PC-3 (cell line): ENCODE data around the gene JDP2. TPM values are rescaled to one million over a fixed set of nuclear protein-coding genes. Genes with fewer than 3 reads are reported as not detected.

Experiments
- ATAC-seq: fragments of 200-7000 bp; cut with Tn5 transposase; 2 replicates; pipeline ENCODE4 v1.9.1; 2020; ENCODE audit warnings: mild to moderate bottlenecking, moderate library complexity
- BruUV-seq: library from RNA; stranded (reverse); fragments of 400-500 nt; replicated peaks from 2 replicates; lab custom pipeline; 2021; lab: Mats Ljungman, UMichigan
- CTCF ChIA-PET: fragments of 300-600 bp; sonication (Branson Sonifier 250); formaldehyde crosslinking; loops from one replicate; lab custom pipeline; 2022; ENCODE audit warnings: antibody characterized with exemption; lab: Charles Lee
- POLR2A ChIA-PET: fragments of 300-600 bp; sonication (Branson Sonifier 250); formaldehyde crosslinking; loops from one replicate; lab custom pipeline; 2022; ENCODE audit warnings: antibody characterized with exemption; ENCODE audit not compliant: unreplicated experiment; lab: Charles Lee
- DNase-seq: peaks from one replicate; pipeline ENCODE4 v3.0.0-alpha.2; 2015
- H2AFZ ChIP-seq: fragments of 300-600 bp; sonication (generic); 2 replicates; pipeline ENCODE4 v1.6.0; 2016; ENCODE audit warnings: antibody characterized with exemption, low read length
- H3F3A ChIP-seq: fragments of 300-600 bp; sonication (generic); one replicate; pipeline ENCODE4 v1.6.0; 2017; ENCODE audit warnings: antibody characterized with exemption, low read length, control low read depth, mild to moderate bottlenecking; ENCODE audit not compliant: unreplicated experiment
- H3K27ac ChIP-seq: fragments of 300-600 bp; sonication (generic); 2 replicates; pipeline ENCODE4 v1.5.1; 2016; ENCODE audit warnings: mild to moderate bottlenecking, low read length
- H3K27me3 ChIP-seq: fragments of 300-600 bp; sonication (generic); 2 replicates; pipeline ENCODE4 v1.6.1; 2016; ENCODE audit warnings: low read length, mixed read lengths
- H3K36me3 ChIP-seq: fragments of 300-600 bp; sonication (generic); 2 replicates; pipeline ENCODE4 v1.6.1; 2016; ENCODE audit warnings: low read depth, mixed run types, low read length, mixed read lengths
- H3K4me1 ChIP-seq: fragments of 300-600 bp; sonication (generic); 2 replicates; pipeline ENCODE4 v1.5.1; 2016; ENCODE audit warnings: low read length; ENCODE audit not compliant: insufficient read depth
- H3K4me2 ChIP-seq: fragments of 300-600 bp; sonication (generic); 2 replicates; pipeline ENCODE4 v1.6.0; 2016; ENCODE audit warnings: low read length
- H3K4me3 ChIP-seq: fragments of 300-600 bp; sonication (generic); 2 replicates; pipeline ENCODE4 v1.5.1; 2016; ENCODE audit warnings: mild to moderate bottlenecking, low read length, mixed read lengths
- H3K79me2 ChIP-seq: fragments of 300-600 bp; sonication (generic); 2 replicates; pipeline ENCODE4 v1.6.1; 2017; ENCODE audit warnings: low read length, mixed read lengths
- H3K9ac ChIP-seq: fragments of 300-600 bp; sonication (generic); 2 replicates; pipeline ENCODE4 v1.6.0; 2016; ENCODE audit warnings: mild to moderate bottlenecking, low read length
- H3K9me2 ChIP-seq: fragments of 300-600 bp; sonication (generic); replicated peaks from 2 replicates; pipeline ENCODE4 v1.6.1; 2016; ENCODE audit warnings: mixed run types, low read length, mixed read lengths
- H3K9me3 ChIP-seq: fragments of 300-600 bp; sonication (generic); 2 replicates; pipeline ENCODE4 v1.6.1; 2016; ENCODE audit warnings: low read length, mixed read lengths
- H4K20me1 ChIP-seq: fragments of 300-600 bp; sonication (generic); 2 replicates; pipeline ENCODE4 v1.6.1; 2016; ENCODE audit warnings: low read length, mixed read lengths
- EZH2 ChIP-seq: fragments of 300-600 bp; sonication (generic); IDR thresholded peaks from one replicate; pipeline ENCODE4 v1.6.1; 2017; ENCODE audit warnings: antibody characterized with exemption, mild to moderate bottlenecking, low read length; ENCODE audit not compliant: unreplicated experiment
- EZH2phosphoT487 ChIP-seq: fragments of 300-600 bp; sonication (generic); IDR thresholded peaks from 2 replicates; pipeline ENCODE4 v1.6.1; 2018; ENCODE audit warnings: mild to moderate bottlenecking, antibody characterized with exemption, low read length, borderline replicate concordance
- intact Hi-C: fragments of 100-400 bp; cut with micrococcal nuclease; formaldehyde crosslinking; loops from 2 replicates; pipeline ENCODE4 v1.9.0; 2023
- total RNA-seq: library from RNA; depleted of rRNA; stranded (reverse); fragments of >200 nt; gene quantifications from 2 replicates; pipeline ENCODE4 v1.2.3, GENCODE V29; 2014
- TF ChIP-seq, protein P1 (sequence below): fragments of 300-600 bp; sonication (generic); conservative IDR thresholded peaks from 2 replicates; pipeline ENCODE4 v1.5.1; 2017; ENCODE audit warnings: antibody characterized with exemption, low read depth, mild to moderate bottlenecking, low read length

Gene JDP2
- total RNA-seq, 1 experiment from 2014 or later: 5.8 TPM

DNA sequence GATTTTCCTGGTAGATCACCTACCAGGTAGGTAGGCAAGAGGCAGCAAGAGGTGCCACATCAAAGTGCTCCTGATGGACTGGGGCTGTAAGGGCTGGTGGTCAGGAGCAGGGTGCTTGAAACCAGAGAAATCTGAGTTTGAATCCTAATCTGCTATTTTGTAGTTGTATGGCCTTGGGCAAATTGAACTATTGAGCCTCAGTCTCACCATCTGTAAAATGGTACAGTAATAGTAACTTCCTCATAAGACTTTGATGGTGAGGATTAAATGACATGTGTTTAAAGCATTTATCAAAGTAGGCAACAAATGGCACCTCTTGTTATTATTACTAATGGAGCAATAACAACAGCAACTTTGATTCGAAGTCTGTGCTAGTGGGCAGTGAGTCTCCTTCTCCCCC lies 32.0 kb downstream of the JDP2 start:
- TF ChIP-seq EZH2phosphoT487: no peak
- TF ChIP-seq, protein P1, sequence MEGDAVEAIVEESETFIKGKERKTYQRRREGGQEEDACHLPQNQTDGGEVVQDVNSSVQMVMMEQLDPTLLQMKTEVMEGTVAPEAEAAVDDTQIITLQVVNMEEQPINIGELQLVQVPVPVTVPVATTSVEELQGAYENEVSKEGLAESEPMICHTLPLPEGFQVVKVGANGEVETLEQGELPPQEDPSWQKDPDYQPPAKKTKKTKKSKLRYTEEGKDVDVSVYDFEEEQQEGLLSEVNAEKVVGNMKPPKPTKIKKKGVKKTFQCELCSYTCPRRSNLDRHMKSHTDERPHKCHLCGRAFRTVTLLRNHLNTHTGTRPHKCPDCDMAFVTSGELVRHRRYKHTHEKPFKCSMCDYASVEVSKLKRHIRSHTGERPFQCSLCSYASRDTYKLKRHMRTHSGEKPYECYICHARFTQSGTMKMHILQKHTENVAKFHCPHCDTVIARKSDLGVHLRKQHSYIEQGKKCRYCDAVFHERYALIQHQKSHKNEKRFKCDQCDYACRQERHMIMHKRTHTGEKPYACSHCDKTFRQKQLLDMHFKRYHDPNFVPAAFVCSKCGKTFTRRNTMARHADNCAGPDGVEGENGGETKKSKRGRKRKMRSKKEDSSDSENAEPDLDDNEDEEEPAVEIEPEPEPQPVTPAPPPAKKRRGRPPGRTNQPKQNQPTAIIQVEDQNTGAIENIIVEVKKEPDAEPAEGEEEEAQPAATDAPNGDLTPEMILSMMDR: no peak
- TF ChIP-seq EZH2: no peak
- no peak for DNase-seq
- H2AFZ ChIP-seq: no peak overlapping the region
- H3K4me2 ChIP-seq: no peak overlapping the region
- no peak for ATAC-seq
- CTCF ChIA-PET: no interaction called here
- no peak overlapping the region for H3K4me3 ChIP-seq
- no peaks in the 10 kb centered on the region for H3K4me1 ChIP-seq
- no peaks in the 10 kb centered on the region for H3K9me2 ChIP-seq
- no peaks in the 10 kb centered on the region for H3K36me3 ChIP-seq
- no peaks in the 10 kb centered on the region for H3F3A ChIP-seq
- H4K20me1 ChIP-seq: no peaks in the 10 kb centered on the region
- intact Hi-C loops: no loop called here
- no peak overlapping the region for H3K9ac ChIP-seq
- H3K27ac ChIP-seq: no peak overlapping the region
- POLR2A ChIA-PET: no interaction called here
- no peaks in the 10 kb centered on the region for H3K79me2 ChIP-seq
- no TSS peak for BruUV-seq
- no peaks in the 10 kb centered on the region for H3K9me3 ChIP-seq
- no peaks in the 10 kb centered on the region for H3K27me3 ChIP-seq

DNA sequence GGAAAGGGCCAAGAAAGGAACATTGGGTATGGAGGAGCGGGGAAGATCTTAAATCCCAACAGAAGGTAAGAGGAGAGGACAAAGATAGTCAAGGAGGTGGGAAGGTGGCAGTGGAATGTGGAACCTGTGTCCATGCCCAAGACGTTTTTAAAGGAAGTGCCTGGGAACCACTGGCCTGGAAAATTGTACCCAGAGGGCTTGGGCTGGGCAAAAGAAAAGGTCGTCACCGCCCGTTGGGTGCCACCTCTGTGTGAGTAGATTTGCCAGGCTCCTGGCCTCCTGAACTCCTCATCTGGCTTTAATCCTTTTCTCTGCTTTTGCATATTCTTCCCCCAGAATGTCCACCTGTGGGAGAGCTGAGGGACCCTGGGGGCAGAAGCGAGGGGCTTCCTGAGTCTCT lies 32.6 kb downstream of the JDP2 start:
- BruUV-seq: no TSS peak
- no peak overlapping the region for H3K9ac ChIP-seq
- TF ChIP-seq, protein P1: no peak
- TF ChIP-seq EZH2 (no peak), EZH2phosphoT487 (no peak)
- no peak overlapping the region for H3K4me2 ChIP-seq
- no peaks in the 10 kb centered on the region for H4K20me1 ChIP-seq
- intact Hi-C loops: no loop called here
- H3K27ac ChIP-seq: no peak overlapping the region
- ChIA-PET CTCF (no interaction called here), POLR2A (no interaction called here)
- no peaks in the 10 kb centered on the region for H3F3A ChIP-seq
- H3K4me1 ChIP-seq: no peaks in the 10 kb centered on the region
- no peak overlapping the region for H3K4me3 ChIP-seq
- no peaks in the 10 kb centered on the region for H3K79me2 ChIP-seq
- H3K36me3 ChIP-seq: no peaks in the 10 kb centered on the region
- DNase-seq (peak; percentile 16), ATAC-seq (no peak)
- no peak overlapping the region for H2AFZ ChIP-seq
- no peaks in the 10 kb centered on the region for H3K27me3 ChIP-seq
- H3K9me2 ChIP-seq: no peaks in the 10 kb centered on the region
- no peaks in the 10 kb centered on the region for H3K9me3 ChIP-seq

DNA sequence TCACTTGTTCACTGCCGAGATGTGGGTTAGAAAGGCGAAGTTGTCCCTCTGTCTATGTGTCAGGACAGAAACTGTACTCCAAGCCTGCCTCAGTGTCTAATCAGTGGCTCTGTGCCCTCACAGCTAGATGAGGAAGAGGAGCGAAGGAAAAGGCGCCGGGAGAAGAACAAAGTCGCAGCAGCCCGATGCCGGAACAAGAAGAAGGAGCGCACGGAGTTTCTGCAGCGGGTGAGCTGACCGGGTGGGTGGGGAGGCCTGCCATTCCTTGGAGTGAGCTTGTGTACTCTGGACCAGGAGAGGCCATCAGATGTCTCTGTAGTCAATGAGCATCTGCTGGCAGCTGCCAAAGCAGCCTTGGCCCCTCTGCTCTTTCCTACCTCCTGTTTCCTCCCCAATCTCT lies 33.5 kb downstream of the JDP2 start:
- Histone ChIP-seq H3K27me3 (no peaks in the 10 kb centered on the region), H3K9me3 (no peaks in the 10 kb centered on the region), H3K27ac (no peak overlapping the region), H3K4me1 (no peaks in the 10 kb centered on the region), H3K9me2 (no peaks in the 10 kb centered on the region), H4K20me1 (no peaks in the 10 kb centered on the region), H2AFZ (no peak overlapping the region), H3K4me3 (no peak overlapping the region), H3K9ac (no peak overlapping the region), H3K79me2 (no peaks in the 10 kb centered on the region), H3K36me3 (no peaks in the 10 kb centered on the region), H3F3A (no peaks in the 10 kb centered on the region), H3K4me2 (no peak overlapping the region)
- intact Hi-C loops: no loop called here
- ChIA-PET CTCF (no interaction called here), POLR2A (interaction anchor here (0.6 kb wide), 1 partner anchor 76 kb away, joined by 3 read pairs; no protein-coding TSS in a partner anchor)
- ATAC-seq (no peak), DNase-seq (no peak)
- TF ChIP-seq EZH2phosphoT487: no peak
- TF ChIP-seq EZH2: no peak
- TF ChIP-seq, protein P1: no peak
- BruUV-seq: no TSS peak
